GM21737 (cell line): Measurements from ENCODE around the gene ABTB2.

Experiments used
- ATAC-seq: cut with Tn5 transposase; IDR thresholded peaks from one replicate; pipeline ENCODE4 v1.9.1; 2021; ENCODE audit warnings: mild to moderate bottlenecking, moderate library complexity; ENCODE audit not compliant: unreplicated experiment

Gene ABTB2

GRCh38 chr11:34296412-34296811 lies 61.4 kb downstream of the ABTB2 start:
- no peak for ATAC-seq

GRCh38 chr11:34292546-34292945 lies 65.3 kb downstream of the ABTB2 start:
- ATAC-seq: no peak

GRCh38 chr11:34292111-34292510 lies 65.7 kb downstream of the ABTB2 start:
- no peak for ATAC-seq

GRCh38 chr11:34290926-34291325 lies 66.9 kb downstream of the ABTB2 start:
- no peak for ATAC-seq

- no peak for ATAC-seq
Measured at GRCh38 chr11:34288492-34288891, 69.3 kb downstream of the ABTB2 start.

- no peak for ATAC-seq
Measured at GRCh38 chr11:34284811-34285481, 72.9 kb downstream of the ABTB2 start.

GRCh38 chr11:34284156-34284555 lies 73.7 kb downstream of the ABTB2 start:
- no peak for ATAC-seq

GRCh38 chr11:34280945-34281872 lies 76.6 kb downstream of the ABTB2 start:
- no peak for ATAC-seq

- ATAC-seq: no peak
Measured at GRCh38 chr11:34278693-34279297, 79.0 kb downstream of the ABTB2 start.

GRCh38 chr11:34278175-34278574 lies 79.6 kb downstream of the ABTB2 start:
- no peak for ATAC-seq

GRCh38 chr11:34277171-34277570 lies 80.6 kb downstream of the ABTB2 start:
- ATAC-seq: no peak

- ATAC-seq: no peak
Measured at GRCh38 chr11:34276352-34276864, 81.4 kb downstream of the ABTB2 start.

GRCh38 chr11:34275486-34275885 lies 82.3 kb downstream of the ABTB2 start:
- no peak for ATAC-seq

GRCh38 chr11:34274712-34275398 lies 83.0 kb downstream of the ABTB2 start:
- ATAC-seq: no peak

GRCh38 chr11:34273099-34273498 lies 84.7 kb downstream of the ABTB2 start:
- ATAC-seq: no peak

GRCh38 chr11:34271727-34272126 lies 86.1 kb downstream of the ABTB2 start:
- no peak for ATAC-seq

- no peak for ATAC-seq
Measured at GRCh38 chr11:34270711-34271110, 87.1 kb downstream of the ABTB2 start.

- no peak for ATAC-seq
Measured at GRCh38 chr11:34269694-34270245, 88.0 kb downstream of the ABTB2 start.

GRCh38 chr11:34268906-34269430 lies 88.8 kb downstream of the ABTB2 start:
- no peak for ATAC-seq

GRCh38 chr11:34267417-34267816 lies 90.4 kb downstream of the ABTB2 start:
- no peak for ATAC-seq
